GM18505 (cell line): Measurements from ENCODE around the gene ZNF136.
A peak's percentile ranks its signal among the peaks of the same experiment; 100 is the strongest.

Source experiments
- ATAC-seq: cut with Tn5 transposase; IDR thresholded peaks from one replicate; pipeline ENCODE4 v1.9.1; 2021; ENCODE audit not compliant: unreplicated experiment
- POLR2A ChIP-seq: IDR thresholded peaks from 4 replicates; pipeline ENCODE4 v1.6.1; 2011; ENCODE audit warnings: borderline replicate concordance; ENCODE audit not compliant: insufficient read depth, insufficient read length; ENCODE audit errors: extremely low read depth

Gene ZNF136

GRCh38 chr19:12162882-12163806 lies at the start of gene ZNF136:
TSS of gene ZNF136 (plus strand) at chr19:12163096. CDS start at chr19:12163204, 108 bp downstream.
- TF ChIP-seq POLR2A: peak; percentile 84
- peak; percentile 90 for ATAC-seq

- ATAC-seq: no peak
Measured at GRCh38 chr19:12113121-12113520, 49.8 kb upstream of the ZNF136 start.

GRCh38 chr19:12117201-12117970 lies 45.5 kb upstream of the ZNF136 start:
- no peak for ATAC-seq
- no peak for TF ChIP-seq POLR2A

More at GRCh38 chr19:12113121-12113520, 49.8 kb upstream of the ZNF136 start:
- TF ChIP-seq POLR2A: no peak

- ATAC-seq: no peak
- TF ChIP-seq POLR2A: no peak
Measured at GRCh38 chr19:12126707-12127106, 36.2 kb upstream of the ZNF136 start.

- TF ChIP-seq POLR2A: no peak
- ATAC-seq: no peak
Measured at GRCh38 chr19:12133069-12133468, 29.8 kb upstream of the ZNF136 start.

- TF ChIP-seq POLR2A: no peak
- ATAC-seq: no peak
Measured at GRCh38 chr19:12137221-12137940, 25.5 kb upstream of the ZNF136 start.

GRCh38 chr19:12139269-12139668 lies 23.6 kb upstream of the ZNF136 start:
- ATAC-seq: no peak
- no peak for TF ChIP-seq POLR2A

- ATAC-seq: peak; percentile 87
- peak; percentile 51 for TF ChIP-seq POLR2A
Measured at GRCh38 chr19:12139885-12140544, 22.9 kb upstream of the ZNF136 start, which contains the start of gene ZNF20. TSS of gene ZNF20 (minus strand) at chr19:12140350. CDS start at chr19:12140182, 168 bp downstream.

- TF ChIP-seq POLR2A: peak; percentile 18
- ATAC-seq: peak; percentile 14
Measured at GRCh38 chr19:12140545-12141404, 22.1 kb upstream of the ZNF136 start.

GRCh38 chr19:12141405-12141736 lies 21.5 kb upstream of the ZNF136 start:
- ATAC-seq: no peak
- no peak for TF ChIP-seq POLR2A

- ATAC-seq: no peak
Measured at GRCh38 chr19:12145348-12145747, 17.5 kb upstream of the ZNF136 start.

More at GRCh38 chr19:12145348-12145747, 17.5 kb upstream of the ZNF136 start:
- no peak for TF ChIP-seq POLR2A
